Stimulated activated CD4-positive, alpha-beta T cell treated with anti-CD3 and anti-CD28 coated beads, Interleukin-12 subunit alpha, Interleukin-12 subunit beta, amount 100 ng/mL, for 4 hours (primary cell): ENCODE results near the gene PARVB.

Experiments used
- DNase-seq: peaks from one replicate; pipeline ENCODE4 v3.0.0-alpha.2; 2020

PARVB gene

GRCh38 chr22:44166498-44167276 lies 142.6 kb downstream of the PARVB start:
- DNase-seq: no peak

GRCh38 chr22:44167501-44167900 lies 143.4 kb downstream of the PARVB start:
- no peak for DNase-seq

GRCh38 chr22:44168206-44168605 lies 144.1 kb downstream of the PARVB start:
- DNase-seq: no peak

GRCh38 chr22:44170470-44170869 lies 146.4 kb downstream of the PARVB start:
- DNase-seq: no peak

- DNase-seq: no peak
These were observed 147.5 kb downstream of the PARVB start for GRCh38 chr22:44171561-44171960.

GRCh38 chr22:44172370-44173108 lies 148.4 kb downstream of the PARVB start:
- no peak for DNase-seq

GRCh38 chr22:44173154-44173553 lies 149.1 kb downstream of the PARVB start:
- no peak for DNase-seq

GRCh38 chr22:44175676-44176075 lies 151.6 kb downstream of the PARVB start:
- DNase-seq: no peak

- no peak for DNase-seq
These were observed 155.3 kb downstream of the PARVB start for GRCh38 chr22:44179196-44179988.

- DNase-seq: no peak
These were observed 156.0 kb downstream of the PARVB start for GRCh38 chr22:44179989-44180705.

GRCh38 chr22:44180706-44181032 lies 156.6 kb downstream of the PARVB start, which contains the start of gene PARVG:
Gene PARVG, plus strand, starts transcription at chr22:44180925. Its CDS starts 2,405 bp downstream, at chr22:44183330.
- peak; percentile 13 for DNase-seq

GRCh38 chr22:44181033-44181911 lies 157.2 kb downstream of the PARVB start:
- peak; percentile 60 for DNase-seq

- DNase-seq: peak; percentile 12
These were observed 157.9 kb downstream of the PARVB start for GRCh38 chr22:44181912-44182587.

GRCh38 chr22:44182588-44183286 lies 158.6 kb downstream of the PARVB start:
- peak; percentile 31 for DNase-seq

GRCh38 chr22:44183287-44183588 lies 159.1 kb downstream of the PARVB start:
- no peak for DNase-seq

GRCh38 chr22:44184006-44184405 lies 159.9 kb downstream of the PARVB start:
- DNase-seq: no peak

GRCh38 chr22:44185237-44186120 lies 161.4 kb downstream of the PARVB start:
- DNase-seq: no peak

GRCh38 chr22:44186121-44186510 lies 162.0 kb downstream of the PARVB start:
- DNase-seq: no peak

GRCh38 chr22:44186737-44187136 lies 162.6 kb downstream of the PARVB start:
- DNase-seq: no peak
